Keratinocyte (primary cell): Measurements from ENCODE around the gene GAB2. TPM values are rescaled to one million over a fixed set of nuclear protein-coding genes. Genes with fewer than 3 reads are reported as not detected.

ENCODE experiments used
- DNase-seq: peaks from one replicate; pipeline ENCODE4 v3.0.0-alpha.2; 2011; ENCODE audit warnings: low read depth, missing footprints, low spot score
- FAIRE-seq: peaks from 2 replicates; lab custom pipeline; 2011; peaks lifted over from hg19 to GRCh38; lab: Jason Lieb, UNC
- H2AFZ ChIP-seq: 2 replicates; pipeline ENCODE4 v1.6.0; 2012; ENCODE audit warnings: low read length, control low read depth, inconsistent platforms; ENCODE audit not compliant: control insufficient read depth
- H3K27ac ChIP-seq: 2 replicates; pipeline ENCODE4 v1.5.1; 2011; ENCODE audit warnings: low read length; ENCODE audit not compliant: control insufficient read depth, insufficient read depth
- H3K27me3 ChIP-seq: 3 replicates; pipeline ENCODE4 v1.6.0; 2011; ENCODE audit warnings: low read length; ENCODE audit not compliant: control insufficient read depth, insufficient read depth; ENCODE audit errors: extremely low read depth
- H3K36me3 ChIP-seq, 2 experiments: 2 replicates in 1 of 2; 3 replicates in 1 of 2; pipeline ENCODE4 v1.5.1; 2011; ENCODE audit warnings: low read length in 2 of 2, mild to moderate bottlenecking in 1 of 2; ENCODE audit not compliant: control insufficient read depth in 2 of 2, insufficient read depth in 2 of 2; ENCODE audit errors: extremely low read depth in 1 of 2
- H3K4me1 ChIP-seq: 3 replicates; pipeline ENCODE4 v1.5.1; 2011; ENCODE audit warnings: low read length; ENCODE audit not compliant: control insufficient read depth, insufficient read depth; ENCODE audit errors: extremely low read depth
- H3K4me2 ChIP-seq: 3 replicates; pipeline ENCODE4 v1.6.0; 2011; ENCODE audit warnings: low read depth, low read length; ENCODE audit not compliant: control insufficient read depth, insufficient read depth; ENCODE audit errors: extremely low read depth
- H3K4me3 ChIP-seq, 3 experiments: fragments of 200-600 bp in 1 of 3; sonication (generic) in 1 of 3; 2 replicates in 2 of 3; 3 replicates in 1 of 3; pipeline ENCODE4 v1.5.1; 2011 to 2016; ENCODE audit warnings: low read length in 3 of 3, mild to moderate bottlenecking in 3 of 3, control low read depth in 2 of 3, inconsistent platforms in 1 of 3, low read depth in 1 of 3, mixed read lengths in 1 of 3, mixed run types in 1 of 3, moderate library complexity in 1 of 3; ENCODE audit not compliant: control insufficient read depth in 2 of 3, insufficient read depth in 2 of 3; ENCODE audit errors: extremely low read depth in 1 of 3
- H3K79me2 ChIP-seq: 2 replicates; pipeline ENCODE4 v1.6.0; 2012; ENCODE audit warnings: low read length; ENCODE audit not compliant: control insufficient read depth, insufficient read depth
- H3K9ac ChIP-seq: 3 replicates; pipeline ENCODE4 v1.6.0; 2011; ENCODE audit warnings: low read length; ENCODE audit not compliant: control insufficient read depth, insufficient read depth; ENCODE audit errors: extremely low read depth
- H3K9me1 ChIP-seq: 3 replicates; pipeline ENCODE4 v1.6.0; 2011; ENCODE audit warnings: low read length; ENCODE audit not compliant: control insufficient read depth, insufficient read depth; ENCODE audit errors: extremely low read depth
- H3K9me3 ChIP-seq: 2 replicates; pipeline ENCODE4 v1.5.1; 2012; ENCODE audit warnings: low read depth, low read length; ENCODE audit not compliant: control insufficient read depth
- H4K20me1 ChIP-seq: 3 replicates; pipeline ENCODE4 v1.6.0; 2011; ENCODE audit warnings: low read length; ENCODE audit not compliant: control insufficient read depth, insufficient read depth; ENCODE audit errors: extremely low read depth
- EZH2 ChIP-seq: IDR thresholded peaks from one replicate; pipeline ENCODE4 v1.6.1; 2012; ENCODE audit warnings: inconsistent platforms, mild to moderate bottlenecking, low read length, moderate library complexity
- dilution Hi-C: fragments of 300-500 bp; cut with MboI; formaldehyde crosslinking; loops from one replicate; pipeline ENCODE4 v1.7.0; 2020; ENCODE audit warnings: low sequenced_read_pairs; ENCODE audit not compliant: extremely low pct_ligation_motif_present
- polyA plus RNA-seq, 5 experiments: library from polyadenylated mRNA; depleted of rRNA in 3 of 5; stranded (reverse) in 3 of 5; stranded (forward) in 1 of 5; unstranded in 1 of 5; fragments of >200 nt; gene quantifications; 1 replicate in 1 of 5; 2 replicates in 3 of 5; 3 replicates in 1 of 5; pipeline versions ENCODE4 v1.2.1 to v1.2.3, GENCODE V29; 2011 to 2012; ENCODE audit warnings: missing spikeins in 2 of 5, low read depth in 1 of 5, low replicate concordance in 1 of 5
- TF ChIP-seq, protein P1 (sequence below), 3 experiments: IDR thresholded peaks in 1 of 3; conservative IDR thresholded peaks in 1 of 3; optimal IDR thresholded peaks in 1 of 3; 2 replicates in 2 of 3; 3 replicates in 1 of 3; pipeline versions ENCODE3 to v1.5.1; 2011; ENCODE audit warnings: low read length in 3 of 3, mild to moderate bottlenecking in 3 of 3, moderate library complexity in 2 of 3, control low read depth in 1 of 3, inconsistent platforms in 1 of 3; ENCODE audit not compliant: insufficient read depth in 2 of 3; ENCODE audit errors: extremely low read depth in 1 of 3

GAB2 gene
- polyA plus RNA-seq, 1 donor (not counting 4 experiments of a cell fraction or from before 2014, with no cell fraction given) = 0.68 TPM

DNA sequence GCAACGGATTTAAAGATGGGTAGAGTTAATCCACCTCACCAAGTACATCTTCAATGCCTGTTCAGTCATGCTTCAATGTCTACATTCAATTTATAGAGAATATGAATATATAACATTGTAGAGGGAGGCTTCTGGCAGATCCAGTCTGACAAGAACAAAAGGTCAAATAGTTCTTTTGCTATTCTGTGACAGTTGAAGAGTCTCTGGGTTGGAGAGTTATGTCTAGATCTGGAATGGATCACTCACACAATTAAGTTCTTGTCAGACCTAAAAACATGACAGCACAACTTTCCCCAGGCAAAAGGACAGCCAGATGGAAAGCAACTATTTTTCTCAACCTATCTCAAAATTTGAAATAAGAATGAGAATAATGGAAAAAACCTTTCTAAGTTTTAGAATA lies 15.3 kb upstream of the GAB2 start:
- no peaks in the 10 kb centered on the region for H3K27me3 ChIP-seq
- no peaks in the 10 kb centered on the region for H3K79me2 ChIP-seq
- H3K36me3 ChIP-seq = peaks cover 0 to 2% of the 10 kb centered on the region in 2 experiments
- H3K27ac ChIP-seq = no peak overlapping the region
- no peaks in the 10 kb centered on the region for H3K9me3 ChIP-seq
- no peak for FAIRE-seq
- no peaks in the 10 kb centered on the region for H3K9me1 ChIP-seq
- H3K9ac ChIP-seq = no peak overlapping the region
- no peak overlapping the region for H3K4me3 ChIP-seq
- TF ChIP-seq EZH2 = no peak
- TF ChIP-seq, protein P1, sequence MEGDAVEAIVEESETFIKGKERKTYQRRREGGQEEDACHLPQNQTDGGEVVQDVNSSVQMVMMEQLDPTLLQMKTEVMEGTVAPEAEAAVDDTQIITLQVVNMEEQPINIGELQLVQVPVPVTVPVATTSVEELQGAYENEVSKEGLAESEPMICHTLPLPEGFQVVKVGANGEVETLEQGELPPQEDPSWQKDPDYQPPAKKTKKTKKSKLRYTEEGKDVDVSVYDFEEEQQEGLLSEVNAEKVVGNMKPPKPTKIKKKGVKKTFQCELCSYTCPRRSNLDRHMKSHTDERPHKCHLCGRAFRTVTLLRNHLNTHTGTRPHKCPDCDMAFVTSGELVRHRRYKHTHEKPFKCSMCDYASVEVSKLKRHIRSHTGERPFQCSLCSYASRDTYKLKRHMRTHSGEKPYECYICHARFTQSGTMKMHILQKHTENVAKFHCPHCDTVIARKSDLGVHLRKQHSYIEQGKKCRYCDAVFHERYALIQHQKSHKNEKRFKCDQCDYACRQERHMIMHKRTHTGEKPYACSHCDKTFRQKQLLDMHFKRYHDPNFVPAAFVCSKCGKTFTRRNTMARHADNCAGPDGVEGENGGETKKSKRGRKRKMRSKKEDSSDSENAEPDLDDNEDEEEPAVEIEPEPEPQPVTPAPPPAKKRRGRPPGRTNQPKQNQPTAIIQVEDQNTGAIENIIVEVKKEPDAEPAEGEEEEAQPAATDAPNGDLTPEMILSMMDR (optimal IDR thresholded peaks at IDR 0.05 in 1 of 3, IDR thresholded peaks at IDR 0.05 in 1 of 3, conservative IDR thresholded peaks at IDR 0.05 in 1 of 3; ENCODE audit: extremely low read depth in 1 of 3, insufficient read depth in 2 of 3, low read length in 3 of 3) = no peak
- no peak overlapping the region for H2AFZ ChIP-seq
- no peaks in the 10 kb centered on the region for H4K20me1 ChIP-seq
- H3K4me2 ChIP-seq = no peak overlapping the region
- dilution Hi-C loops = no loop called here
- H3K4me1 ChIP-seq = peaks cover 8% of the 10 kb centered on the region
- DNase-seq = no peak

GRCh38 chr11:78432058-78432515 lies 14.5 kb upstream of the GAB2 start:
- dilution Hi-C loops = no loop called here
- Histone ChIP-seq H2AFZ (no peak overlapping the region), H3K27me3 (no peaks in the 10 kb centered on the region), H3K9me1 (no peaks in the 10 kb centered on the region), H3K27ac (no peak overlapping the region), H3K36me3 (no peaks in the 10 kb centered on the region), H3K9me3 (no peaks in the 10 kb centered on the region), H4K20me1 (no peaks in the 10 kb centered on the region), H3K4me2 (no peak overlapping the region), H3K79me2 (no peaks in the 10 kb centered on the region), H3K4me3 (no peak overlapping the region), H3K9ac (no peak overlapping the region), H3K4me1 (peaks cover 11% of the 10 kb centered on the region)
- DNase-seq (no peak), FAIRE-seq (no peak)
- TF ChIP-seq, protein P1 (optimal IDR thresholded peaks at IDR 0.05 in 1 of 3, IDR thresholded peaks at IDR 0.05 in 1 of 3, conservative IDR thresholded peaks at IDR 0.05 in 1 of 3; ENCODE audit: extremely low read depth in 1 of 3, insufficient read depth in 2 of 3, low read length in 3 of 3) = peak; percentile 11 to 48 (median 26)
- no peak for TF ChIP-seq EZH2
